ENCODE measurements around the gene ADORA2B. TPM values are rescaled to one million over a fixed set of nuclear protein-coding genes. Genes with fewer than 3 reads are reported as not detected.
"Not testable (repeated sequence)": the region's sequence is repeated elsewhere in the genome, so short reads cannot be mapped to it uniquely, and the experiment has no call there.

The ADORA2B gene
- total RNA-seq, 1 donor from 2014 or later, result 3.1 TPM

DNA sequence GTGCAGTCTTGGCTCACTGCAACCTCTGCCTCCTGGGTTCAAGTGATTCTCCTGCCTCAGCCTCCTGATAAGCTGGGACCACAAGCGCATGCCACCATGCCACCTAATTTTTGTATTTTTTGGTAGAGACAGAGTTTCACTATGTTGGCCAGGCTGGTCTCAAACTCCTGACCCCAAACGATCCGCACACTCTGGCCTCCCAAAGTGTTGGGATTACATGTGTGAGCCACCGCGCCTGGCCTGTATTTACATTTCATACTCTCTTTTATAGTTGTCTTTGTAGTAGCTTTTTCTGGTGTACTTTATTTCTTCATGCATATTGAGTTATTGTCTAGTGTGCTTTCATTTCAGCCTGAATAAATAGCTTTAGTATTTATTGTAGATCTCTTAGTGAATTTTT, 10.1 kb upstream of the ADORA2B start:
- no peak overlapping the region for H3K27ac Mint-ChIP-seq
- no peaks in the 10 kb centered on the region for H3K36me3 Mint-ChIP-seq (ENCODE audit: low read depth)
- H3K9me3 Mint-ChIP-seq, result no peaks in the 10 kb centered on the region
- intact Hi-C loops (cut with micrococcal nuclease), result no loop called here
- H3K4me3 Mint-ChIP-seq, result no peak overlapping the region
- no peaks in the 10 kb centered on the region for H3K4me1 Mint-ChIP-seq
- peaks cover 15% of the 10 kb centered on the region for H3K27me3 Mint-ChIP-seq
- no peak for DNase-seq

DNA sequence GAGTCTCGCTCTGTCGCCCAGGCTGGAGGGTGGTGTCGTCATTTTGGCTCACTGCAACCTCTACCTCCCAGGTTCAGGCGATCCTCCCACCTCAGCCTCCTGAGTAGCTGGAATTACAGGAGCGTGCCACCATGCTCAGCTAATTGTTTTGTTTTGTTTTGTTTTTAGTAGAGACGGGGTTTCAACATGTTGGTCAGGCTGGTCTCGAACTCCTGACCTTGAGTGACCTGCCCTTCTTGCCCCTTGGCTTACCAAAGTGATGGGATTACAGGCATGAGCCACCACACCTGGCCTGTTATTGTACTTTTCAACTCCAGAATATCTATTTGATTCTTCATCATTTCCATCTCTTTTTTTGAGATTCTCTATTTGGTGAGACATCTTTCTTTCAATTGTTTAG, 9.0 kb upstream of the ADORA2B start:
- Mint-ChIP-seq H3K9me3 (no peaks in the 10 kb centered on the region), H3K4me3 (no peak overlapping the region), H3K27me3 (peaks cover 24% of the 10 kb centered on the region), H3K4me1 (no peaks in the 10 kb centered on the region), H3K27ac (no peak overlapping the region), H3K36me3 (ENCODE audit: low read depth) (peaks cover 2% of the 10 kb centered on the region)
- DNase-seq, result no peak
- intact Hi-C loops (cut with micrococcal nuclease), result no loop called here

DNA sequence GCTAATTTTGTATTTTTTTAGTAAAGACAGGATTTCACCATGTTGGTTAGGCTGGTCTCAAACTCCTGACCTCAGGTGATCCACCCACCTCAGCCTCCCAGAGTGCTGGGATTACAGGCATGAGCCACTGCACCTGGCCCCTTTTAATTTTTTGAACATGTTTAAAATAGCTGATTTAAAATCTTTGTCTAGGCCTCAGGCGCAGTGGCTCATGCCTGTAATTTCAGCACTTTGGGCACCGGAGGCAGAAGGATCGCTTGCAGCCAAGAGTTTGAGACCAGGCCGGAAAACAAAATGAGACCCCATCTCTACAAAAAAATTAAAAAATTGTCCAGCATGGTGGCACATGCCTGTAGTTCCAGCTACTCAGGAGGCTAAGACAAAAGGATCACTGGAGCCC, 8.4 kb upstream of the ADORA2B start:
- H3K27ac Mint-ChIP-seq; H3K4me3 Mint-ChIP-seq; DNase-seq; H3K9me3 Mint-ChIP-seq; intact Hi-C loops (cut with micrococcal nuclease); H3K36me3 Mint-ChIP-seq (ENCODE audit: low read depth); H3K4me1 Mint-ChIP-seq: not testable (repeated sequence)
- H3K27me3 Mint-ChIP-seq, result peaks cover 24% of the 10 kb centered on the region

DNA sequence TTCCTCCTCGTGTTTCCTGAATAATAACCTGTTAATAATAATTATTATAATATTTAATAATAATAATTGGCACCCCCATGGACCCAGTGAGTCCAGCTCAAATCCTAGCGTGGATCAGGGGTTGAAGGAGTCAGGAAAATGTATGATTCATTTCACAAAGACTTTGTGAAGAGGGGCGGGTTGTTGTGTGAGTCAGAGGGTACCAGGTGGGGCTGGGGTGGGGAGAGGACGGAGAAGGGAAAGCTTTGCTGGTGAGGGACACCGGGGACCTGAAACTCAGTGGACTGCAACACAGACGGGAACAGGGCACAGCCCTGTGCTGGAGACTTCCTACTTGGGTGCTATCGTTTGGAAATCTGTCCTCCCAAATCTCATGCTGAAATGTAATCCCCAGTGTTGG, 3.1 kb upstream of the ADORA2B start:
- Mint-ChIP-seq H3K9me3 (no peaks in the 10 kb centered on the region), H3K36me3 (ENCODE audit: low read depth) (peaks cover 2% of the 10 kb centered on the region), H3K4me3 (no peak overlapping the region), H3K27ac (no peak overlapping the region), H3K4me1 (peaks cover 13% of the 10 kb centered on the region), H3K27me3 (peaks cover 44% of the 10 kb centered on the region)
- intact Hi-C loops (cut with micrococcal nuclease), result no loop called here
- no peak for DNase-seq

DNA sequence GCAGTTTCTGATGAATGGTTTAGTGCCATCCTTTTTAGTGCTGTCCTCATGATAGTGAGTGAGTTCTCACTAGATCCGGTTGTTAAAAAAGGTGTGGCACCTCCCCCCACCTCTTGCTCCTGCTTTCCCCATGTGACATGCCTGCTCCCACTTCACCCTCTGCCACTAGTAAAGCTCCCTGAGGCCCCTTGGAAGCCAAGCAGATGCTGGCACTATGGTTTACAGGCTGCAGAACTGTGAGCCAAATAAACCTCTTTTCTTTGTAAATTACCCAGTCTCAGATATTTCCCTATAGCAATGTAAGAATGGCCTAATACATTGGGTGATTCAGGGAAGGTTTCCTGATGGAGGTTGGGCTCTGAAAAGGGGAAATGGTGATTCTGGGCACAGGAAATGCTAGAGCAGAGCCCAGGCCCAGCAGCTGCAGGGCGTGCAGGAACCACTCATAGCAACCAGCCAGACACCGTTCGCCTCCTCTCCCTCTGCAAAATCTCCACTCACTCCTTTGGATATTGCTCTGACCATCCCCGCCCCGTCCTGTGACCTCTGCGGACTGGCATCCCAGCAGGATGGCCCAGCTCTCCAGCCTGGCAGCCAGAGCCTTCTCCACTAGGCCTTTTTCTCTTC, 2.6 kb upstream of the ADORA2B start:
- intact Hi-C loops (cut with micrococcal nuclease), result no loop called here
- H3K36me3 Mint-ChIP-seq (ENCODE audit: low read depth), result peaks cover 2% of the 10 kb centered on the region
- no peak overlapping the region for H3K4me3 Mint-ChIP-seq
- H3K9me3 Mint-ChIP-seq, result no peaks in the 10 kb centered on the region
- H3K4me1 Mint-ChIP-seq, result peaks cover 13% of the 10 kb centered on the region
- peaks cover 45% of the 10 kb centered on the region for H3K27me3 Mint-ChIP-seq
- no peak for DNase-seq
- no peak overlapping the region for H3K27ac Mint-ChIP-seq

DNA sequence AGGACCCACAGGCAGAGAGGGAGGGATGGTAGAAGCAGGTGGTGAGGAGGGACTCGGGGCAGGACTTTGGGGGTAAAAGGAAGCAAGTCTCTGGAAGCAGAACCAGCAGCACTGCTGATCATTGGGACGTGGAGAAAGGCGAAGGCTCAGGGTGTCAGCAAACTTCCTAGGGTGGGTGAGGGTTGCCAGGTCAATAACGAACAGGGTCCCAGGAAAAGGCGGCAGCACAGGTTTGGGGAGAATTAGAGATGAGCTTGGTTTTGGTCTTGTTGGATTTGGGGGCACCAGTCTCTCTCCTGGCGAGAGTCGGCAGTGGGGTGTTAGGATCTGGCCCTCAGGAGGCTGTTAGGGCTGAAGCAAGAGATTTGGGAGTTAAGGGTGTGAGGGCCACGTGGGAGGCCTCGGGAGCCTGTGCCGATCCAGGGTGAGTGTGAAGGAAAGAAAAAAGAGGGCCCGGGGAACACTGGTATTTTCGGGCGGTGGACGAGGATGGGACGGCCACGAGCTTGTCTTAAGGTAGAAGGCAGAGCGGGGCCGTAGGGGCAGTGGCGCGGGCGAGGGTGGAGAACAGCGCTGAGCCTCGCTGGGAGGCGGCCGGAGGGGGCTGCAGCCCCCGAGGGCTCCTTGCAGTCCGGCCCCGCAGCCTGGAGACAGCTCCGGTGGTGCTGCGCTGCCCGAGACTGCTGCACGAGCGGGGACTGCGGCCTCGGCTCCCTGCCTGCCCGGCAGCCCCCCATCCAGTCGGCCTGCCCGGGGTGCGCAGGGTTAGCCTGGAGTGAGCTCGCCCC, 765 bp upstream of the ADORA2B start:
- DNase-seq, result no peak
- Mint-ChIP-seq H3K36me3 (ENCODE audit: low read depth) (peaks cover 2% of the 10 kb centered on the region), H3K27me3 (peaks cover 46% of the 10 kb centered on the region), H3K27ac (peak overlapping the region; percentile 46), H3K9me3 (no peaks in the 10 kb centered on the region), H3K4me3 (peak overlapping the region; percentile 78), H3K4me1 (peaks cover 13% of the 10 kb centered on the region)
- intact Hi-C loops (cut with micrococcal nuclease), result no loop called here

DNA sequence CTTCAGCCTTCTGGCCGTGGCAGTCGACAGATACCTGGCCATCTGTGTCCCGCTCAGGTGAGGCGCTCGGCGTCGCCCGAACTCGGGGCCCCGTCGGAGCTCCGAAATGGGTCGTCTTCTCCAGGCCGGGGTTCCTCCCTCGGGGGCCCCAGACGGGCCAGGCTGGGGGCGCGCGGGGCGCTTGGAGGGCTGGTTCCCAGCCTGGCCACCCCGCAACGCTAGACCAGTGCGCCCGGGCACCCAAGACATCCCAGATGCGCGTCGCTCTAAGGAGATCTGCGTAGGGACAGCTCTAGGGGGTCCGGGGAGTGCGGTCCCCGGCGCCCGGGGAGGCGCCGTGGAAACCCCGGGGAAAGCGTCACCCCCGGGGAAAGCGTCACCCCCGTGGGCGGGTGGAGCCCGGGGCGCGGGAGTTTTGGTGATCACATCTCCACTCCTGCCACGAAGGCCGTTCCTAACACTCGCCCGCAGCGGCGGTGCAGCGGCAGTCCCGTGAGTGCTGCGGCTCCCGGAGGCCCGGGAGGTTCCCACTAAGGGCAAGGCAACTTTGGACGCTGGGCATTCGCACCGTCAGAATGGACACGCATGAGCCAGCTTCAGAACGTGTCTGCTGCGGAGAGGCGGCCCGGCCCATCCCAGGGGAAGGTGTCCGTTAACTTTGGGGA, 729 bp downstream of the ADORA2B start:
- Mint-ChIP-seq H3K27me3 (peaks cover 41% of the 10 kb centered on the region), H3K36me3 (ENCODE audit: low read depth) (peaks cover 2% of the 10 kb centered on the region), H3K27ac (peak overlapping the region; percentile 53), H3K4me1 (peaks cover 13% of the 10 kb centered on the region), H3K4me3 (peak overlapping the region; percentile 77), H3K9me3 (no peaks in the 10 kb centered on the region)
- intact Hi-C loops (cut with micrococcal nuclease), result loop anchor here (1.0 kb wide), 2 partner anchors 14 to 53 kb away; no protein-coding TSS in a partner anchor
- peak; percentile 68 for DNase-seq

DNA sequence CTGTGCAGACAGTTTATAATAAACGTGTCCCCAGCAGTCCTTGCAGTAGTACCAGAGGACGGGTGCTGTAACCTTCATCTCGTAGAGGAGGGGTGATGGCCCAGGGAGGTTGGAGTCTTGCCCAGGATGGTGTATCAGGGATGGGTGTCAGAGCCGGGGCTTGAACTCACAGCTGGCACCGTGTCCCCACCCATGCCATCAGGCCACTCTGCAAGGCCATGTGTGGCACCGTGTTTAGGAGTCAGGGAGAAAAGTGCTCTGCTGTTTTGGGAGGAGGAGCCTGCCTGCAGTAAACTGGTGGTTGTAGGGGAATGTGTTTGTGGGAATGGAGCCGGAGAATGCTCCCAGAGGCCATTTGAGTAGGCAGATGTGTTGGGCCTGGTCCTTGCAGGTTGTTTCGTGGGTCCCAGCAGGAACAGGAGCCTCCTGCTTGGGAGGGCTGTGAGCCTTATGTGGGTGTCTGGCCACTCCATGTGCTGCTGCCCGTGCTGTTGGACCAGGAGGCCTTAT, 1.7 kb downstream of the ADORA2B start:
- no peaks in the 10 kb centered on the region for H3K9me3 Mint-ChIP-seq
- H3K4me1 Mint-ChIP-seq, result peaks cover 13% of the 10 kb centered on the region
- no peak overlapping the region for H3K27ac Mint-ChIP-seq
- intact Hi-C loops (cut with micrococcal nuclease), result no loop called here
- no peaks in the 10 kb centered on the region for H3K36me3 Mint-ChIP-seq (ENCODE audit: low read depth)
- peaks cover 41% of the 10 kb centered on the region for H3K27me3 Mint-ChIP-seq
- H3K4me3 Mint-ChIP-seq, result no peak overlapping the region
- DNase-seq, result no peak

DNA sequence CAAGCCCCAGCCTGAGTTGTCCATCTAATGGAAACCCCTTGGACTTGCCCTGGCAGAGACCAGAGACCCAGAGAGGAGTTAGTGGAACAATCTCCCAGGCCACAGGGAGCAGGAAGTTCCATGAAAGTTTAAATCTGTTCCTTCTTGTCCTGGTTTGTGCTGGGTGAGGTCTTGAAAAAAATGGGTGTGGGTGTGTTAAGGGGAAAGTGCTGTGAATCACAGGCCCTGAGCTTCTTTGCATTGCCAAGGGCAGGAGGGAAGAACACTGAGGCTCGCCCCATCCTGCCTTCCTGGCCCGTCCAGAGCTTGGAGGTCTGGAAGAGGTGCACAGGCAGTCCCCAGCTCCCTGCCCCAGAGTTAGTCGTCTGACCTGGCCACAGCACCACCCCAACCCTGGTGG, 2.3 kb downstream of the ADORA2B start:
- H3K27me3 Mint-ChIP-seq, result peaks cover 37% of the 10 kb centered on the region
- H3K4me3 Mint-ChIP-seq, result no peak overlapping the region
- intact Hi-C loops (cut with micrococcal nuclease), result no loop called here
- no peak overlapping the region for H3K27ac Mint-ChIP-seq
- peaks cover 13% of the 10 kb centered on the region for H3K4me1 Mint-ChIP-seq
- H3K36me3 Mint-ChIP-seq (ENCODE audit: low read depth), result no peaks in the 10 kb centered on the region
- no peaks in the 10 kb centered on the region for H3K9me3 Mint-ChIP-seq
- DNase-seq, result no peak

DNA sequence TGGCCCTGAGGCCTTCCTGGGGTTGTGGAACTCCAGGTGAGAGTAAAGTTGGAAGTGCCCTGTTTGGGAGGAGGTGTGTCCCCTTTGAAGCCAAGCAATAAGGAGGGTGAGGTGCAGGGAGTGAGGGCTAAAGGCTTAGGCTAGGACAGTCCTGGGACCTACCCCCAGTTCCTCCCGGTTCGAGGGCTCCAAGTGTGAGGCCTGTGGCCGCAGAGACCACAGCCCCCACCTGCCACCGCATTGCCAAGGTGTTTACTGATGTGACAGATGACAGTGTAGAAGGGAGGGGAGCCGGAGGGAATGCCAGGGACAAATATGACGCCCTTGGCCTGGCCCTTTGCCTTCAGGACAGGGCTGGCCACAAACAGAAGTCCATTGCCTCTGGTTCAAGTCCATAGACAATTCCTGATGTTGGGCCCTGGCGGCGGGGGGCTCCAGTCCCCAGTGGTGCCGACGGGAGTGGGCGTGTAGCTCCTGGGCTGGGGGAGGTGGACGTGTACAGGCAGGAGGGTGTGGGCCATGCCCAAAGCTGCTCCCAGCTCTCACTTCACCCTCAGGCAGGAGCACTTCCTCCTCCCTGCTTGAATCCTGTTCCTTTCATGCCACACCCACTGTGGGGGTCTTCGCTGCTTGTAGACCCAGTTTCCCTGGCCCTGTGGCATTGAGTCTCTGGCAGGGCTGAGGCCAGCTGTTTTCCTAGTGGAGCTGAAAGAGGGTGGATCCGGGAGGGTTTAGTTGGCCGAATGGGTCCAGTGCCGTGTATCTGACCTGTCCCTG, 3.2 kb downstream of the ADORA2B start:
- peaks cover 13% of the 10 kb centered on the region for H3K4me1 Mint-ChIP-seq
- no peaks in the 10 kb centered on the region for H3K9me3 Mint-ChIP-seq
- H3K27me3 Mint-ChIP-seq, result peaks cover 35% of the 10 kb centered on the region
- H3K4me3 Mint-ChIP-seq, result no peak overlapping the region
- DNase-seq, result no peak
- no peaks in the 10 kb centered on the region for H3K36me3 Mint-ChIP-seq (ENCODE audit: low read depth)
- intact Hi-C loops (cut with micrococcal nuclease), result no loop called here
- H3K27ac Mint-ChIP-seq, result no peak overlapping the region

DNA sequence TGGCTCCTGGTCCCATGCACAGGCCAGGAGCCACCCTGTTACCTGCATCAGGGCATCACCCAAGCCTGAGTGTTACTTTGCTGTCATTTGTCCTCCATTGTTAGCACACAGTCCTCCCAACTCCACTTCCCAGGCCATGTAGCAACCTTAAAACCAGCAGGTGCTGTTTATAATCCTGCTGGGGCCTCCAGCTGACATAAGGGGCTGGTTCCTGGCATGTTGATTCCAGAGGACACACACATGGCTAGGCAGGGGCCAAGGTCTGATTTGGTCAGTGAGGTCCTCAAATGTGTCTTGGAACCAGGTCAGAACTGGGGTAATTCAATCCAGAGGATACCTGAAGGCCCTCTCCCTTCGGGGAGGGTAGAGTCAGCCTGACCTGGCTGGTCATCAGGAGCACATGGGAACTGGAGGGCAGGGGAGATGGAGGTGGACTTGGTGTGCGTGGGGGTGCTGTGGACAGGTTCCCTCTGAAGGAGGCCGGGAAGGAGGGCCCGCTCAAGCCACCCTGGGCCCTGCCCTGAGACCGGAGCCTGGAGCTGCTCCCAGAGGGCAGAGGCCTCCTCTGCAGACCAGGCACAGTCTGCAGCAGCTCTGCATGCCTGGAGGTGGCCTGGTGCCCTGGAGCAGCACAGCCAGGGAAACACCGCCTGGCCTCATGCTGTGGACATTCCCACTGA, 6.6 kb downstream of the ADORA2B start:
- no peaks in the 10 kb centered on the region for H3K36me3 Mint-ChIP-seq (ENCODE audit: low read depth)
- no peak overlapping the region for H3K4me3 Mint-ChIP-seq
- intact Hi-C loops (cut with micrococcal nuclease), result no loop called here
- no peaks in the 10 kb centered on the region for H3K9me3 Mint-ChIP-seq
- no peak for DNase-seq
- peaks cover 2% of the 10 kb centered on the region for H3K4me1 Mint-ChIP-seq
- peaks cover 37% of the 10 kb centered on the region for H3K27me3 Mint-ChIP-seq
- H3K27ac Mint-ChIP-seq, result no peak overlapping the region

DNA sequence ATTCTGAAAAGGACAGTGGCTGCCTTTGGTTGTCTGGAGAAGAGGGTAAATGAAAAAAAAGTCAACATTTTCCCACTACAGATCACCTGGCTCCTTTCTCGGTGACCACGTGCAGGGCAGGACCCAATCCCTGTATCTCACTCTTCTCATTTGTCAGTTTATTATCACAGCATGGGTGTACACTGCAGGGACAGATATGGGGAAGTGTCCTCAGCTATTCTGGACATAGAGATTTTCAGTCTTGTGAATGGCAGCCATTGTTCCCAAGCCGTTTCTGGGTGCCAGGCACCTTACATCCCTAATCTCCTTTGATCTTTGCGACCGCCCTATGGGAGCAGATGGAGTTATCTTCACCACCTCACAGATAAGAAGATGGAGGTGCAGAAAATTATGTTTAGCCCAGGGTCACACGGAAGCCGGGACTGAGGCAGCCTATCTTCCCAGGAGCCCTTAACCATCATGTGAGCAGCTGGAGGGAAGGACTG, 7.2 kb downstream of the ADORA2B start:
- Mint-ChIP-seq H3K9me3 (no peaks in the 10 kb centered on the region), H3K27ac (no peak overlapping the region), H3K27me3 (peaks cover 38% of the 10 kb centered on the region), H3K36me3 (ENCODE audit: low read depth) (peaks cover under 1% of the 10 kb centered on the region), H3K4me1 (peaks cover 4% of the 10 kb centered on the region), H3K4me3 (no peak overlapping the region)
- no peak for DNase-seq
- intact Hi-C loops (cut with micrococcal nuclease), result no loop called here

All from activated CD4-positive, alpha-beta T cell treated with anti-CD3 and anti-CD28 coated beads, Interleukin-2, amount 10 ng/mL, durations not matched to agents 24 days and 14 days (primary cell).